ENCODE data around the gene TTC19.

TTC19 gene, protein sequence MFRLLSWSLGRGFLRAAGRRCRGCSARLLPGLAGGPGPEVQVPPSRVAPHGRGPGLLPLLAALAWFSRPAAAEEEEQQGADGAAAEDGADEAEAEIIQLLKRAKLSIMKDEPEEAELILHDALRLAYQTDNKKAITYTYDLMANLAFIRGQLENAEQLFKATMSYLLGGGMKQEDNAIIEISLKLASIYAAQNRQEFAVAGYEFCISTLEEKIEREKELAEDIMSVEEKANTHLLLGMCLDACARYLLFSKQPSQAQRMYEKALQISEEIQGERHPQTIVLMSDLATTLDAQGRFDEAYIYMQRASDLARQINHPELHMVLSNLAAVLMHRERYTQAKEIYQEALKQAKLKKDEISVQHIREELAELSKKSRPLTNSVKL

DNA sequence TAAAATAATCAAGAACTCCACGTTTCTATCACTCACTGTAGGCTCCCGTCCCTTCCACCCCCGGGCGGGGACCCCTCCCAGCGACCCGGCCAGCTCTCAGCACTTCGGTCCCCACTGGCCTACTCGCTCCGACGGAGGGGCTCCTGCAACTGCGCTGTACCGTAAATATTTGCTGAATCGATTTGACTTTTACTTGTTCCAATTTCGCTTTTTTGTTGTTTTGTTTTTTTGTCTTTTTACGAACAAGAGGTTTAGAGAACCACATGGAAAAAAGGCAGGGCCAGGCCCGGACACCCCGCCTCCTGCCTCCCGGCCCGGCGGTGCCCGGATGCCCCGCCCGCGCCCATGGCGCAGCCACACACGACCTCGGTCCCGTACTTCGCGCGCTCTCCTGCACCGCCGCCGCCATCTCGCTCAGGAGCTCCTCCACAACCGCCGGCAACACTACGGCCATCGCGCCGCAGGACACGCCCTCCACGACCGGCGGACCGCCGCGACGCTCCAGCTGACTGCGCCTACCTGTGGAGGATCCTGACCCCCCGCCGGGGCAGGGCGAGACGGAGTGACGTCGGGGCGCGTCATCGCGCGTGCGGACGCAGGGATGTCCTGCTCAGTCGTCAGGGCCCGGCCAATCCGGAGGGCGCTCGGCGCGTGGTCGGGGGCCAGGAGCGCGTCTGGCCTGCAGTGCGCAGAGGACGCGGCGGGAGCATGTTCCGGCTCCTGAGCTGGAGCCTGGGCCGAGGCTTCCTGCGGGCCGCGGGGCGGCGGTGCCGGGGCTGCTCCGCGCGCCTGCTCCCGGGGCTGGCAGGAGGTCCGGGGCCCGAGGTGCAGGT is at the start of gene TTC19, which contains the start of gene ZSWIM7:
TTC19 (plus strand) TSS at position 684 of the 833 bp plus-strand sequence; CDS start at position 709, 25 bp downstream.
ZSWIM7 (minus strand) TSS at position 564 of the 833 bp plus-strand sequence; CDS start at position 454, 110 bp downstream.
- peak; percentile 95 for DNase-seq

DNA sequence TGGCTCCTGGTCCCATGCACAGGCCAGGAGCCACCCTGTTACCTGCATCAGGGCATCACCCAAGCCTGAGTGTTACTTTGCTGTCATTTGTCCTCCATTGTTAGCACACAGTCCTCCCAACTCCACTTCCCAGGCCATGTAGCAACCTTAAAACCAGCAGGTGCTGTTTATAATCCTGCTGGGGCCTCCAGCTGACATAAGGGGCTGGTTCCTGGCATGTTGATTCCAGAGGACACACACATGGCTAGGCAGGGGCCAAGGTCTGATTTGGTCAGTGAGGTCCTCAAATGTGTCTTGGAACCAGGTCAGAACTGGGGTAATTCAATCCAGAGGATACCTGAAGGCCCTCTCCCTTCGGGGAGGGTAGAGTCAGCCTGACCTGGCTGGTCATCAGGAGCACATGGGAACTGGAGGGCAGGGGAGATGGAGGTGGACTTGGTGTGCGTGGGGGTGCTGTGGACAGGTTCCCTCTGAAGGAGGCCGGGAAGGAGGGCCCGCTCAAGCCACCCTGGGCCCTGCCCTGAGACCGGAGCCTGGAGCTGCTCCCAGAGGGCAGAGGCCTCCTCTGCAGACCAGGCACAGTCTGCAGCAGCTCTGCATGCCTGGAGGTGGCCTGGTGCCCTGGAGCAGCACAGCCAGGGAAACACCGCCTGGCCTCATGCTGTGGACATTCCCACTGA is 48.1 kb upstream of the TTC19 start:
- DNase-seq: no peak

DNA sequence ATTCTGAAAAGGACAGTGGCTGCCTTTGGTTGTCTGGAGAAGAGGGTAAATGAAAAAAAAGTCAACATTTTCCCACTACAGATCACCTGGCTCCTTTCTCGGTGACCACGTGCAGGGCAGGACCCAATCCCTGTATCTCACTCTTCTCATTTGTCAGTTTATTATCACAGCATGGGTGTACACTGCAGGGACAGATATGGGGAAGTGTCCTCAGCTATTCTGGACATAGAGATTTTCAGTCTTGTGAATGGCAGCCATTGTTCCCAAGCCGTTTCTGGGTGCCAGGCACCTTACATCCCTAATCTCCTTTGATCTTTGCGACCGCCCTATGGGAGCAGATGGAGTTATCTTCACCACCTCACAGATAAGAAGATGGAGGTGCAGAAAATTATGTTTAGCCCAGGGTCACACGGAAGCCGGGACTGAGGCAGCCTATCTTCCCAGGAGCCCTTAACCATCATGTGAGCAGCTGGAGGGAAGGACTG is 47.5 kb upstream of the TTC19 start:
- no peak for DNase-seq

DNA sequence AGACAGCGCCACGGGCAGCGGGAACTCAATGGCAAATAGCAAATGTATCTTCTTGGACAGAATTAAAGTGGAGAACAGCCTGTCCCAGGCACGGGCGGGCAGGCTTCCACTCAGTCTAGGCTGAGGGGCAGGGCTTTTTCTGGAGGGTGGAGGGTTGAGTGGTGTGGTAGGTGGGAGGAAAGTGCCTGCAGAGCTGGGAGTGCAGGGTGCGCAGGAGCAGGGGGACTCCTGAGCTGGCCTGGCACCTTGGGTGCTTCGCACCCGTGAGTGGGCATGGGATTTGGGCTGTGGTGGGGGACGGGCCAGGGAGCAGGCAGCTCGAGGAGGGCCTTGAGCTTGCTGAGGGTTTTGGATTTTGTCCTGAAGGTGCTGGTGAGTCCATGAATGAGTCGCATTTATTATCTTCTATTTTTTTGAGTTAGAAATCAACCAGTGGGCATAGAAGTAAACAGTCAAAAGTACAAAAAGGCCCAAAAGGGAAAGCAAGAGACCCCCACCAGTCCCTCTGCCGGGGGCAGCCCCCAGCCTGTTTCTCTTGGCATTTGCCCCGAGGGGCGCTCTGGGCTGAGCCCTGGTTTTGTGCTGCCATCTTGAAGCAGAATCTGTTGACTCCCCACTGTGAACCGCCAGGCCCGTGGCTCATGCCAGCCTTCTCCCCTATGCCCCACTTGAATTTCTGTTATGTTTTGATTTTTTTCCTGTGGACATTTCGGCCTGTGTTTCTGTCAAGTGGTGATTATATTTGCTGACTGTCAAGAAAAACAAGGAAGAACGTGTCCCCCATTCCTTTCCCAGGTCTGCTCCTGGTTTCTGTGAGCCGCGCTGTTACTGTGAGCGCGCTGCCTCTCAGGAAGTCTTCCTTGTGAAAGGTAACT is 46.5 kb upstream of the TTC19 start:
- no peak for DNase-seq

DNA sequence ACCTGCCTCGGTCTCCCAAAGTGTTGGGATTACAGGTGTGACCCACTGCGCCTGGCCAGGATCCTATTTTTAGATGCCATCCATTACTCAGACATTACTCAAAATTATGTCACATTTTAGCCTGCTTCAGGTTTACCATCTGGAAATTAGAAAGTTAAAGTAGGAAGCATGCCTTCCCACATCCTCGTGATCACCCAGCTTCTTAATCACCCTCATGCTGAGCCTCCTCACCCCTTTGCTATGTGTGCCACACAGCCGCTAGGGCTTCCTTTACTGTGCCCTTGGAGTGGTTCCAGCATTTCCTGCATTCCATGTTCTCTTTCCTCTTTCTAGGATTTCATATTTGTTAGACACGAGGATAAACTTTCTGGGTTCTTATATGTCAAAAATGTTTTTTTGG is 45.4 kb upstream of the TTC19 start:
- DNase-seq: peak; percentile 99

DNA sequence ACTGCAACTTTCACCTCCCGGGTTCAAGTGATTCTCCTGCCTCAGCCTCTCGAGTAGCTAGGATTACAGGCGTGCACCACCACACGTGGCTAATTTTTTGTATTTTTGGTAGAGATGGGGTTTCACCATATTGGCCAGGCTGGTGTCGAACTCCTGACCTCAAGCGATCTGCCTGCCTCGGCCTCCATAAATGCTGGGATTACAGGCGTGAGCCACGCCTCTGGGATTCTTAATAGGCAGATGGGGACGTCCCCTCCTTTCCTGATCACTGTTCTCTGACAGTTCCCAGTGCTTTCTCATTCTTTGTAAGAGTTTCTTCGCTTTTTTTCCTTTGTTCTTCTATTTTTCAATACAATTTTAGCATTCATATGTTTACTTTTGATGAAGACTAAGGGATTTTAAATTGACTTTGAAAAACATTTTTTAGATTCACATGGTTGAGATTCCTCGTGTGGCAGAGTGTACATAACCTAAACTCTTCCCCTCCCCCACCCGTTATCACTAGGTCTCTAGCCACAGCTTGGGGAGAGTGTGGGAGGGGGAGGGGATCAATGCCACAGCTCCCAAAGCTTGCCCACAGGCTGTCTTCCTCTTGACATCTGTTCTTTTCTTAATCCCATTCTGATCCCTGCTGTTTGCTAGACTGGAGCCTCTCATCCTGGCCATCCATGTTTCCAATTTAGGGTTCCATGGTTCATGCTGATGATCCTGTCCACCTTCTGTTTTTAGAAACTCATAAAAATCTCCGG is 43.7 kb upstream of the TTC19 start:
- DNase-seq: no peak

DNA sequence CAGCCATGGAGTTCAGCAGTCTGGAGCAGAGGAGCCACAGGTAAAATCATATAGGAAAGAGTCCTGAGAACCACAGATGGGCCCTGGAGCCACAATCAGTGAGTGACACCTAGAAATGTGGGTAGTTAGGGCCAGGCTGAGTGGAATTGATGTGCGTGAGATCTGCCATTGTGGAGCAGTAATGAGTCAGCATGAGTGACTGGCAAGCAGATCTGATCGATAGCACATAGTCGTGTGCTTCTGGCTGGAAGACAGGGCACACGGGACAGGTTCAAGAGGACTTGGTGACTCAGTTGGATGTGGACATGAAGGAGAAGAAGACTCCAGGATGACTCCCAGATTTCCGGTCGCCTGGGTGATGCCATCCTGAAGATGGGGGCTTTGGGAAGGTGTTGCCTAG is 42.4 kb upstream of the TTC19 start:
- no peak for DNase-seq

DNA sequence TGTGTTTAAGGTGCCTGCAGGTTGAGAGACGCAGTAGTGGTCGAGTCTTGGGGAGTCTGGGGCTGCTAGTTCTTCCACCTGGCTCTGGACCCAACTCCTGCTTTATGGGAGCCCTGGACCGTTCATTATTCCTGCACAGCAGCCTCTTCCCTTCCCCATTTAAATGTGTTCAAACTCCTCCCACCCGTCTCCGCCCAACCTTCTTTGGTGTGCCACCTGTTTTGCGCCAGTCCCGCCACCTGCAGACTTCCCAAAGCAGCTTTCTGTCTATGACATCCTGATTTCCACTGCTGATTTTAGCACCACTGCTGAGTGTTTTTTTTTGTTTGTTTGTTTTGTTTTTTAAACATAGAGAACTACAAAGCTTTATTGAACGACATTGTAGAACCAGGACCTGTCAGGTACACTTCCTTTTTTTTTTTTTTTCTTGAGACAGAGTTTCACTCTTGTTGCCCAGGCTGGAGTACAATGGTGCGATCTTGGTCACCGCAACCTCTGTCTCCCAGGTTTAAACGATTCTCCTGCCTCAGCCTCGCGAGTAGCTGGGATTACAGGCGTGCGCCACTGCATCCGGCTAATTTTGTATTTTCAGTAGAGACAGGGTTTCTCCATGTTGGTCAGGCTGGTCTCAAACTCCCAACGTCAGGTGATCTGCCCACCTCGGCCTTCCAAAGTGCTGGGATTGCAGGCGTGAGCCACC is 41.9 kb upstream of the TTC19 start:
- no peak for DNase-seq

DNA sequence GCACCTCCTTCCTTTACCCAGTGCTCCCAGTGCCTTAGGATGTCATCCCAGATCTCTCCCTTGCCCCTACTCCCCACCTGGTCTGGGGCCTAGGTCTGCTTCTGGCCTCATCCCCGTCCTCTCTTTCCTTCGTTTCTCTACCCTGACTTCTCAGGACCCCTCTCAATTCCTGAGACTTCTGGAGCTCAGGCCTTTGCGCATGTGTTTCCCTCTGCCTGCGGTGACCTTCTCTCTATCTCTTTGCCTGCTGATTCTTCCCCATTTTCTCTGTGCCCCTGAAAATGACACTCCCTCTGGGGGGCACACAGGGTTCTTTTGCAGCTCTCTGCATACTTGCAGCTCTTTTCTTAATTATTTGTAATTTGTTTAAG is 41.2 kb upstream of the TTC19 start:
- DNase-seq: no peak

DNA sequence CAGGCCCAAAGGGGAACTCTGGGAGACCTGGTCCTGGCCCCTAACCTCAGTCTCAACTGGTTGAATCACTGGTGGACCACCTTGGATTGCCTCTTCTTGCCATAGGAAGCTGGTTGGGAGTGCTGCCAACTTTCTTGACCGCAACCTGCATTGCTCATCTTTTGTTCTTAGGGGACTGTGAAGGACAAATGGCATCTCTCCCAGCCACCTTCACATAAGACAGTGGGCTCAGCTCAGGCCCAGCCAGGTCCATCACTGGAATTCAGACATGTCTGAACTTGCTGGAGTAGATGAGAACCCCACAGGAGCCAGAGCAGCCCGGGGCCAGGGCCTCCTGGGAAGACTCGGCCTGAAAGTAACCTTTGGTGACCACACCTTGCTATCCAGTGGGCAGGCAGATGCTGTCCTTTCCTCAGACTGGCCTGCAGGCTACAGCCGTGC is 35.9 kb upstream of the TTC19 start:
- DNase-seq: peak; percentile 59

DNA sequence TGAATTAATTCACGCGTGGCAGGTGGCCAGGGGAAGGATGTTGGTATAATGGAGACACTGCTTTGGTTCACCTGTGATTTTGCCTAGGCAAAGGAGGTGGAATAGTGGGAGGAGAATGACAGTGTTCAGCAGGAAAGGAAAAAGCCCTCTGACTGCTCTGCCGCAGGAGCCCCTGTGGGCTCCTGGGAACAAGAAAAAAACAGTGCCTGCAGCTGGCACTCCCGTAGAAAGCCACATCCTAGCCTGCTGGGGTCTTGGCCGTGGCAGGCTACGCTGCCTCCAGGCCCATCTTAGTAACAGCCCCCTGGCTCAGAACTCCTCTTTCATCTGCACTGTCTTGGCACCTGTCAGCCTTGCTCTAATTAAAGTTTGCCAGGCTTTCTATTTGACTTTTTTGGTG is 34.1 kb upstream of the TTC19 start:
- DNase-seq: no peak

DNA sequence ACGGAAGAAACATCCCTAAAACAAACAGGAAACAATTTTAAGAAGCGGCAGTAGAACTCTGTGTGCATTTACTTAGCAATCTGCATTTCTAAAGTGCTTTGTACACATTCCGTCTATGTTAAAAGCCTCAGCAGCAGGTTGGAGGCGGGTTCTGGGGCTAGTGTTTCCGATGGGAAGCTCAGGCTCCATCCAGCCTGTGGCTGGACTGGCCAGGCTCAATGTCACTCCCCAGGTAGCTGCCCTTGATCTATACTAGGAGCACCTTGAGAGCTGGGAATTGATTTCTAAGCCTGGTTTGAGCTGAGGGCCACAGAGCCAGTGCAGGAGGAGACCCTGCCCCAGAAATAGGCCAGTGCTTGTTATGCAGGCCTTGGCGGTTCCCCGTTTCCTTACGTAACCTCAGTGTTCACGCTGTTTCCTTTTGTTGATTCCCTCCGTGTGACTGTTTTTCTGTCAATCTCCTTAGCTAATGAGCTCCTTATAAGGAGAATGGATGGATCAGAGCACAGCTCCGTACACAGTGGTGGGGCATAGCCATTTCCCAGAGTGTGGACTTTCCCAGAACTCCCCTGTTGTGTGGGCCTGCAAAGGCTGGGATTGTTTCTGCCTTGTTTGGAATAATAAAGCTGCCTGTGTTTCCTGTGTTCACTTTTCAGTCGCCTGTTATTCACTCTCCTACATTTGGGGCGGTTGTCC is 33.3 kb upstream of the TTC19 start:
- no peak for DNase-seq

DNA sequence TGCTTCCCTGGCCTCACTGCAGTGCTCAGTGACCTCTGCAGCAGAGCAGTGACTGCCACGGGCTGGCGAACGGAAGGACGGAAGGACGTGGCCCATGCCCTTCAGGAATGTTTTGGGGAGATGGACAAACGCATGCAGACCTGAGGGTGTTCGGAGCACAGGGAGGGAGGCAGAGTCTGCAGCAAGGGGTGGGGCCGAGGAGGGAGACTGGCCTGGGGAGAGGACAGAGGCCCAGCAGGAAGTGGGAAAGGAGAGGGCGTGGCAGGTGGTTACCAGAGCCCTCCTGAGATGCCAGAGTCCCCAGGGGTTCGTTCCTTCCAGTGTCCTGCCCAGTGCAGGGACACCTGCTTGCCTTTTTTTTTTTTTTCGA is 32.8 kb upstream of the TTC19 start:
- DNase-seq: no peak

DNA sequence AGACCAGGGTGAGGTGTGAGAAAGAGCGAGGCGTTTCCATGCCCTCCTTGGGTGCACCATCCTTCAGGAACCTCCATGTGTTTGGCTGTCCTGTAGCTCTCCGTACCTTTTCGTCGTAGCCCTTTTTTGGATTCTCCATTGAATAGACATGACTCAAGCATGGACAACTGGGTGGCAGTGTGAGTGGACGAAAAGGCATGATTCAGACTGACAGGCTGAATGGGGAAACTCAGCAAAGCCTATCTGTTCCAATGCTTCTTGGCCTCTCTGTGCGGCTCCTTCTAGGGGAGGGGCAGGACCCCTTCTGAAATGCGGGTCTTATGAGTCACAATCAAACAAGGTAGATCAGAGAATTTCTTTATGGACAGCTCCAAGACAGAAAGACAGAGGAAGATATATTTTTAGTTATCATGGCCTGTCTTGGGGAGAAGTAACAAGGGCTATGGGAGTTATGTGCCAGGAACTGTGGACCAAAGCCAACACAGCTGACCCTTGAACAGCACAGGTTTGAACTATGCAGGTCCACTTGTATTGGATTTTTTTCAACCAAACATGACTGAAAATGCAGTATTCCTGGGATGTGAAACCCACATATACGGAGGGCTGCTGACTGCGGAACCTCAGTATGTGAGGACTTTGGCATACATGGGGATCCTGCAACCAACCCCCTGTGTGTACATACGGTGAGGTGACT is 31.8 kb upstream of the TTC19 start:
- DNase-seq: no peak

DNA sequence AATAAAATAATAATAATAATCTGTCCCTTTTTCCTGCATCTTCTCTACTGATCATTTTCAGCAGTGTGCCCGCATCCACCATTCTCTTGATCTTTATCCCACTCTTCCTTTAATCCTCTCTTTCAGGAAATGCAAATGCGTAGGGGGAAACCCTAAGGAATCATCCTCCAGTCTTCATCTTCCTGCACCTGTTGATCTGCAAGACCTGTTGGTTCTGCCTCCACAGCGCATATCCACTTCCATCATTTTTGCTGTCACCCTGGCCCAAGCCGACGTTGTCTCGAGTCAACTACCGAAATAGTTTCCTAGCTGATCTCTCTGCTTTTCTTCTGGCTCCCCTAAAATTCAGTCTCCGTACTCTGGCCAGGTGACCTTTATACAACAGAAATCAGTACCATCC is 30.2 kb upstream of the TTC19 start:
- no peak for DNase-seq

DNA sequence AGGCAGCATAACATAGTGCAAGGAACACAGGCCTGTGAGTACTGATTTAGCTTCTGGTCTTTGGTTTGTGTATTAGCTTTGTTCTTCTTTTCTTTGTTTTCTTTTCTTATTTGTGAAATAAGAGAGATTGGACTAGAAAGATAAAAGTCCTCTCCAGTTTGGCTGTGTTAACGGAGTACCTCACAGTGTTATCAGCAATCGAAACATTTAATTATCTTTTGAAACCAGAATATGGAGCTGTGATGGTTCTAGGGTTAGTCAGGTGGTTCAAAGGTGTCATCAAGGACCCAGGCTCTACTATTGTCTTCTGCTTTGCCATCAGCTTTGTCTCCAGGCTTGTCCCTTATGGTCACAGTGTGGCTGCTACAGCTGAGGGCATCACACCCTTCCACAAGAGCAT is 29.1 kb upstream of the TTC19 start:
- no peak for DNase-seq

DNA sequence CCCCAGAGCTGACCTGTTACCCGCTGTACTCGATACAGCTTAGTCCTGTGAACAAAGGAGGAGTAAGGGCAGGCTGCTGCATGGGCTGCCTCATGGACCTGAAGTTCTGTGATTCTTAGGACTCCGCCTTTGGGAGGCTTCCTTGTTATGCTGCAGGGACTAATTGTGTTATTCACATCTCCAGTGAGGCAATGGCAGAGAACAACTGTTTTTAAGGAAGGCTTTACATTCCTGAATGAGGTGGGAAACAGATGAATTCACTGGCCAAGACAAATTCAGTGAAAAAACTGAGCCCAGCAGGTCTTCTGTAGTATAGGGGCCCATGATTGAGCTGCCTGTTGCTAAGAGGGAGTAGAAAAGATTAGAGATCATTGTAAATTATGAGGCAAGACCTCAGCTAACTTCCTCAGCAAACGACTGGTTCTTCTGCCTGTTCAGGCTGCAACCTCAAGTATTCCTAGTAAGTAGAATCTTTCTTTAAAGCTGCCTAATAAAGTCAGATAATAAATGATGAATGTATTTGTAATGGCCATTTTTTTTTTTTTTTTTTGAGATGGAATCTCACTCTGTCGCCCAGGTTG is 28.4 kb upstream of the TTC19 start:
- no peak for DNase-seq

DNA sequence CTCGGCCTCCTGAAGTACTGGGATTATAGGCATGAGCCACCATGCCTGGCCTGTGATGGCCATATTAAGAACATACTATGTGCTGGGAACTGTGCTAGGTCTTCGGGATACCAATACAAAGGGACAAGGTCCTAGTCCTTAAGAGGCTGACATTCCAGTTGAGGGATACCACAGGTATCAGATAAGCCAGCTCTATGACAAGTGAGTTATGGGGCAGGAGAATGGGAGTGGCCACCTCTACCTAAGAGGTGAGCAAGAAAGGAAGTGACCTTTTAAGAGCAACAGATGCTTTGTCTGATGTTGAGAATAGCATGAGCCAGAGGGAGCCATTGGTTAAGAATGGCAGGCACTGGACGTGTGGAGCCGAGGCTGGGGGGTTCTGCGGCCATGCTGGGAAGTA is 27.7 kb upstream of the TTC19 start:
- no peak for DNase-seq

DNA sequence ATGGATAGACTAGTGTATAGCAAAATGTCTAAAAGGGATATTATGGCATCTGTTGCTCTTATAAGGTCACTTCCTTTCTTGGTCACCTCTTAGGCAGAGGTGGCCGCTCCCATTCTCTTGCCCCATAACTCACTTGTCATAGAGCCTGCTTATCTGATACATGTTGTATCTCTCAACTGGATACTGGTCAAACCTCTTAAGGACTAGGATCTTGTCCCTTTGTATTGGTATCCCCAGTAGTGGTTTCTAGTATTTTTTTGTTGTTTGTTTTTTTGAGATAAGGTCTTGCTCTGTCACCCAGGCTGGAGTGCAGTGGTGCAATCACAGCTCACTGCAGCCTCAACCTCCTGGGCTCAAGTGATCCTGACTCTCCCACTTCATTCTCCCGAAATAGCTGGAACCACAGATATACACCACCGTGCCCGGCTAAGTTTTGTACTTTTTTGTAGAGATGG is 27.1 kb upstream of the TTC19 start:
- DNase-seq: no peak

Measured in EL (cell line).